Measurements from ENCODE around the gene MTIF3. TPM values are rescaled to one million over a fixed set of nuclear protein-coding genes. Genes with fewer than 3 reads are reported as not detected.

Gene MTIF3
- total RNA-seq, 1 experiment from 2014 or later, result 41.8 TPM

- H3K9me3 Mint-ChIP-seq (ENCODE audit: unreplicated experiment), result no peaks in the 10 kb centered on the region
- ChIA-PET POLR2A (no interaction called here), CTCF (no interaction called here)
- DNase-seq, result no peak
- peaks cover 4% of the 10 kb centered on the region for H3K36me3 Mint-ChIP-seq (ENCODE audit: insufficient read depth, unreplicated experiment)
- no TSS peak for BruUV-seq (replicated peaks)
- Histone ChIP-seq H3K9me3 (no peaks in the 10 kb centered on the region), H3K4me3 (ENCODE audit: low read depth, low read length) (no peak overlapping the region), H3K27me3 (replicated peaks; ENCODE audit: control insufficient read depth, insufficient read depth, low read length) (no peaks in the 10 kb centered on the region), H3K36me3 (ENCODE audit: control insufficient read depth, insufficient read depth, low read length) (no peaks in the 10 kb centered on the region), H3K4me1 (peaks cover 26% of the 10 kb centered on the region)
- no peak overlapping the region for H3K4me3 Mint-ChIP-seq (ENCODE audit: unreplicated experiment)
- TF ChIP-seq, protein P1, sequence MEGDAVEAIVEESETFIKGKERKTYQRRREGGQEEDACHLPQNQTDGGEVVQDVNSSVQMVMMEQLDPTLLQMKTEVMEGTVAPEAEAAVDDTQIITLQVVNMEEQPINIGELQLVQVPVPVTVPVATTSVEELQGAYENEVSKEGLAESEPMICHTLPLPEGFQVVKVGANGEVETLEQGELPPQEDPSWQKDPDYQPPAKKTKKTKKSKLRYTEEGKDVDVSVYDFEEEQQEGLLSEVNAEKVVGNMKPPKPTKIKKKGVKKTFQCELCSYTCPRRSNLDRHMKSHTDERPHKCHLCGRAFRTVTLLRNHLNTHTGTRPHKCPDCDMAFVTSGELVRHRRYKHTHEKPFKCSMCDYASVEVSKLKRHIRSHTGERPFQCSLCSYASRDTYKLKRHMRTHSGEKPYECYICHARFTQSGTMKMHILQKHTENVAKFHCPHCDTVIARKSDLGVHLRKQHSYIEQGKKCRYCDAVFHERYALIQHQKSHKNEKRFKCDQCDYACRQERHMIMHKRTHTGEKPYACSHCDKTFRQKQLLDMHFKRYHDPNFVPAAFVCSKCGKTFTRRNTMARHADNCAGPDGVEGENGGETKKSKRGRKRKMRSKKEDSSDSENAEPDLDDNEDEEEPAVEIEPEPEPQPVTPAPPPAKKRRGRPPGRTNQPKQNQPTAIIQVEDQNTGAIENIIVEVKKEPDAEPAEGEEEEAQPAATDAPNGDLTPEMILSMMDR (IDR thresholded peaks at IDR 0.05; ENCODE audit: insufficient read depth in 1 of 2, low read depth in 1 of 2, low read length in 1 of 2, severe bottlenecking in 1 of 2, unreplicated experiment in 1 of 2), result no peak
- no peak overlapping the region for H3K27ac Mint-ChIP-seq (ENCODE audit: unreplicated experiment)
- H3K27me3 Mint-ChIP-seq (ENCODE audit: insufficient read depth, unreplicated experiment), result no peaks in the 10 kb centered on the region
- peaks cover 23% of the 10 kb centered on the region for H3K4me1 Mint-ChIP-seq (ENCODE audit: low read depth, unreplicated experiment)
- intact Hi-C loops (cut with micrococcal nuclease; ENCODE audit: unreplicated experiment), result no loop called here
Measured at GRCh38 chr13:27409013-27409412, 41.4 kb downstream of the MTIF3 start.

DNA sequence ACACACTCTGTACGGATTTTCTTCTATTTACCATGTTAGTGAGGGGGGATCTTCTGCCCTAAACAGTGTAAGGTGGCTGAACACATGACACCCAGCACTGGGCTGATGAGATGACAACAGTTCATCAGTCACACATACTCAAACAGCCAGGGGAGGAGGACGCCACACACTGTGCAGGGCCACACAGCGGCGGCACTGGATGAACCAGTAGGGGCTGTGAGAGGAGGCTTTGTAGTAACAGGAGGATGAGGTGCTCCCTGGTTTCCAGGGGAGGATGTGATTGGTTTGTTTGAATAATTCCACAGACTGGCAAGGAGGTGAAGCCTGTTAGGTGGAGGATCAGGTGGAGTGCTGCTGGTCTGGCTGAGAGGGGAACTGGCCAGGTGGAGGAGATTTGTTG lies 42.3 kb downstream of the MTIF3 start:
- CTCF ChIA-PET, result no interaction called here
- no peak overlapping the region for H3K27ac Mint-ChIP-seq (ENCODE audit: unreplicated experiment)
- Histone ChIP-seq H3K36me3 (ENCODE audit: control insufficient read depth, insufficient read depth, low read length) (no peaks in the 10 kb centered on the region), H3K4me3 (ENCODE audit: low read depth, low read length) (no peak overlapping the region), H3K9me3 (no peaks in the 10 kb centered on the region), H3K4me1 (peaks cover 36% of the 10 kb centered on the region), H3K27me3 (replicated peaks; ENCODE audit: control insufficient read depth, insufficient read depth, low read length) (no peaks in the 10 kb centered on the region)
- H3K9me3 Mint-ChIP-seq (ENCODE audit: unreplicated experiment), result no peaks in the 10 kb centered on the region
- no peak overlapping the region for H3K4me3 Mint-ChIP-seq (ENCODE audit: unreplicated experiment)
- no peak for DNase-seq
- POLR2A ChIA-PET, result no interaction called here
- TF ChIP-seq, protein P1 (IDR thresholded peaks at IDR 0.05; ENCODE audit: insufficient read depth in 1 of 2, low read depth in 1 of 2, low read length in 1 of 2, severe bottlenecking in 1 of 2, unreplicated experiment in 1 of 2), result no peak
- H3K27me3 Mint-ChIP-seq (ENCODE audit: insufficient read depth, unreplicated experiment), result no peaks in the 10 kb centered on the region
- intact Hi-C loops (cut with micrococcal nuclease; ENCODE audit: unreplicated experiment), result no loop called here
- peaks cover 32% of the 10 kb centered on the region for H3K4me1 Mint-ChIP-seq (ENCODE audit: low read depth, unreplicated experiment)
- H3K36me3 Mint-ChIP-seq (ENCODE audit: insufficient read depth, unreplicated experiment), result peaks cover 9% of the 10 kb centered on the region
- BruUV-seq (replicated peaks), result no TSS peak

DNA sequence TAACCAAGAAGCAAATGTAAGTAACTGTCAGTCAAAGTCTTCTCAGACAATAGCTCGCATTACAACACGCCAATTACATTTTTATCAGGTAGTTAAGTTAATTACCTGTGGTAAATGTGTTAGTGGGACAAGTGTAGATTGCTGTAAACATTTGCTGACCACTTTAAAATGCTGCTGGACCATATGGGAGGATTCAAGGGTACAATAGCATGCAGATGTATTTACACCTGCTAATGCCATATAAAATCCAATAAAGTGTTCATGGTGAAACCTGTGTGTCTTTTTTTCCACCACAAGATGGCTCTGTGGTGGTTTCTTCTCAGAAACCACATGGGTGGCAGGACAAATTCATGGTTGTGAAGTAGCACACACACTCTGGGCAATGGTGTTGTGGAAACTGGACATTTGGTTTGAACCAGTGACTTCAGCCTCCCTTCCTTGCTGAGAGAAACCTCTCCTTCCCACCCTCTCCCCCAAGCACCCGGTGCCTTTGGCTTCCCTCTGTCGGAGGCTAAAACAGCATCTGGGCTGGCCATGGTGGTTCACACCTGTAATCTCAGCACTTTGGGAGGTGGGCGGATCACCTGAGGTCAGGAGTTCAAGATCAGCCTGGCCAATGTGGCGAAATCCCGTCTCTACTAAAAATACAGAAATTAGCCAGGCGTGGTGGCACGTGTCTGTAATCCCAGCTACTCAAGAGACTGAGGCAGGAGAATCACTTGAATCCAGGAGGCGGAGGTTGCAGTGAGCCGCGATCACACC lies 44.0 kb downstream of the MTIF3 start:
- Histone ChIP-seq H3K9me3 (no peaks in the 10 kb centered on the region), H3K36me3 (ENCODE audit: control insufficient read depth, insufficient read depth, low read length) (no peaks in the 10 kb centered on the region), H3K27me3 (replicated peaks; ENCODE audit: control insufficient read depth, insufficient read depth, low read length) (no peaks in the 10 kb centered on the region), H3K4me1 (peaks cover 43% of the 10 kb centered on the region), H3K4me3 (ENCODE audit: low read depth, low read length) (no peak overlapping the region)
- peak in 1 of 2 experiments; percentile 57 for DNase-seq
- Mint-ChIP-seq H3K27me3 (ENCODE audit: insufficient read depth, unreplicated experiment) (no peaks in the 10 kb centered on the region), H3K4me1 (ENCODE audit: low read depth, unreplicated experiment) (peaks cover 32% of the 10 kb centered on the region), H3K27ac (ENCODE audit: unreplicated experiment) (no peak overlapping the region), H3K4me3 (ENCODE audit: unreplicated experiment) (no peak overlapping the region), H3K36me3 (ENCODE audit: insufficient read depth, unreplicated experiment) (peaks cover 9% of the 10 kb centered on the region), H3K9me3 (ENCODE audit: unreplicated experiment) (no peaks in the 10 kb centered on the region)
- intact Hi-C loops (cut with micrococcal nuclease; ENCODE audit: unreplicated experiment), result loop anchor here (1.0 kb wide), 1 partner anchor 20 kb away; no protein-coding TSS in a partner anchor
- no TSS peak for BruUV-seq (replicated peaks)
- ChIA-PET CTCF (interaction anchor here (0.6 to 1.7 kb wide), 2 partner anchors 44 to 420 kb away, joined by 3 to 7 read pairs; no protein-coding TSS in a partner anchor), POLR2A (no interaction called here)
- TF ChIP-seq, protein P1 (IDR thresholded peaks at IDR 0.05; ENCODE audit: insufficient read depth in 1 of 2, low read depth in 1 of 2, low read length in 1 of 2, severe bottlenecking in 1 of 2, unreplicated experiment in 1 of 2), result peak; percentile 62 to 65

Measured in Caco-2 (cell line).